Liver (tissue), 9 donors: ENCODE measurements around the gene ARHGEF4. TPM values are rescaled to one million over a fixed set of nuclear protein-coding genes. Genes with fewer than 3 reads are reported as not detected.

ENCODE experiments used
- DNase-seq: peaks from one replicate; pipeline ENCODE4 v3.0.0-alpha.2; 2017; ENCODE audit warnings: low spot score
- H3K27ac ChIP-seq, 2 donors: one replicate each; pipeline ENCODE4 v1.7.0; 2013; ENCODE audit warnings: inconsistent platforms in 2 of 2, low read length in 2 of 2, control low read depth in 1 of 2, low read depth in 1 of 2, mild to moderate bottlenecking in 1 of 2
- H3K27me3 ChIP-seq, 4 donors: one replicate each; pipeline versions ENCODE4 v1.6.1 to v1.7.0; 2013; ENCODE audit warnings: low read length in 3 of 4, inconsistent platforms in 1 of 4, mild to moderate bottlenecking in 1 of 4, moderate library complexity in 1 of 4; ENCODE audit not compliant: control insufficient read depth in 4 of 4, insufficient read depth in 4 of 4
- H3K36me3 ChIP-seq, 4 donors: one replicate each; pipeline versions ENCODE4 v1.6.1 to v1.7.0; 2013; ENCODE audit warnings: low read length in 3 of 4, mild to moderate bottlenecking in 3 of 4, low read depth in 1 of 4, moderate library complexity in 1 of 4; ENCODE audit not compliant: control insufficient read depth in 4 of 4, insufficient read depth in 3 of 4
- H3K4me1 ChIP-seq, 4 donors: one replicate each; pipeline versions ENCODE4 v1.6.1 to v1.7.0; 2013; ENCODE audit warnings: low read length in 3 of 4, mild to moderate bottlenecking in 3 of 4, moderate library complexity in 1 of 4; ENCODE audit not compliant: control insufficient read depth in 4 of 4, insufficient read depth in 4 of 4
- H3K4me3 ChIP-seq, 3 donors: one replicate each; pipeline versions ENCODE4 v1.6.1 to v1.7.0; 2013; ENCODE audit warnings: low read length in 3 of 3, control low read depth in 1 of 3, low read depth in 1 of 3, mild to moderate bottlenecking in 1 of 3
- H3K9ac ChIP-seq, 2 donors: one replicate each; pipeline ENCODE4 v1.7.0; 2013; ENCODE audit warnings: low read length in 2 of 2, mild to moderate bottlenecking in 2 of 2, moderate library complexity in 2 of 2, control low read depth in 1 of 2, low read depth in 1 of 2
- H3K9me3 ChIP-seq, 4 donors: one replicate each; pipeline versions ENCODE4 v1.6.1 to v1.7.0; 2013; ENCODE audit warnings: low read length in 3 of 4; ENCODE audit not compliant: control insufficient read depth in 4 of 4
- EGR1 ChIP-seq, 2 donors: IDR thresholded peaks; 2 replicates each; pipeline ENCODE4 v1.6.1; 2016 to 2018; ENCODE audit warnings: antibody characterized with exemption in 2 of 2, low read depth in 2 of 2
- FOXA1 ChIP-seq: IDR thresholded peaks from 2 replicates; pipeline ENCODE4 v1.6.1; 2016; ENCODE audit warnings: antibody characterized with exemption
- FOXA2 ChIP-seq: IDR thresholded peaks from 2 replicates; pipeline ENCODE4 v1.6.1; 2016; ENCODE audit warnings: antibody characterized with exemption
- HNF4A ChIP-seq, 2 donors: conservative IDR thresholded peaks; 2 replicates each; pipeline ENCODE4 v1.6.1; 2016; ENCODE audit warnings: antibody characterized with exemption in 2 of 2, mild to moderate bottlenecking in 2 of 2
- HNF4G ChIP-seq: IDR thresholded peaks from 2 replicates; pipeline ENCODE4 v1.6.1; 2016; ENCODE audit warnings: antibody characterized with exemption
- MAX ChIP-seq: IDR thresholded peaks from 2 replicates; pipeline ENCODE4 v1.6.1; 2016; ENCODE audit warnings: antibody characterized with exemption
- NR2F2 ChIP-seq: IDR thresholded peaks from 2 replicates; pipeline ENCODE4 v1.6.1; 2016; ENCODE audit warnings: antibody characterized with exemption
- RAD21 ChIP-seq, 2 donors: IDR thresholded peaks; 2 replicates each; pipeline ENCODE4 v1.6.1; 2016; ENCODE audit warnings: antibody characterized with exemption in 2 of 2, mild to moderate bottlenecking in 2 of 2
- REST ChIP-seq: IDR thresholded peaks from 2 replicates; pipeline ENCODE4 v1.6.1; 2016; ENCODE audit warnings: antibody characterized with exemption, mild to moderate bottlenecking
- RXRA ChIP-seq, 2 donors: IDR thresholded peaks; 2 replicates each; pipeline ENCODE4 v1.6.1; 2017 to 2018; ENCODE audit warnings: antibody characterized with exemption in 2 of 2, mild to moderate bottlenecking in 1 of 2
- SP1 ChIP-seq: IDR thresholded peaks from 2 replicates; pipeline ENCODE4 v1.6.1; 2018; ENCODE audit warnings: antibody characterized with exemption, mild to moderate bottlenecking
- TAF1 ChIP-seq: conservative IDR thresholded peaks from 2 replicates; pipeline ENCODE4 v1.6.1; 2016; ENCODE audit warnings: antibody characterized with exemption, mild to moderate bottlenecking
- YY1 ChIP-seq: IDR thresholded peaks from 2 replicates; pipeline ENCODE4 v1.6.1; 2016; ENCODE audit warnings: antibody characterized with exemption, mild to moderate bottlenecking
- WGBS: extraction: QIAGEN DNeasy Blood & Tissue Kit; methylation state at CpG from one replicate; pipeline ENCODE4 v1.1.7; 2013; 5-methylcytosine and 5-hydroxymethylcytosine counted together
- polyA plus RNA-seq, 2 donors: library from polyadenylated mRNA; stranded (reverse) in 1 of 2; unstranded in 1 of 2; fragments of 200-250 nt in 1 of 2; fragments of >200 nt in 1 of 2; fragmentation: Nextera tagmentation in 1 of 2; extraction: Ambion mirVana in 1 of 2; gene quantifications; one replicate each; pipeline versions ENCODE4 v1.2.1 to v1.2.3, GENCODE V29; 2013 to 2015
- total RNA-seq, 2 donors: library from RNA; depleted of rRNA; stranded (reverse); fragments of >200 nt; gene quantifications; one replicate each; pipeline ENCODE4 v1.2.3, GENCODE V29; 2014
- donor health status: healthy.
- donor health status: healthy.
- donor health status: healthy.
- donor health status: healthy.
- donor health status: healthy.

Gene ARHGEF4
- total and polyA plus RNA-seq, 4 donors = 0.08 TPM; not detected in 2

GRCh38 chr2:130819608-130820278 is 17.0 kb upstream of the ARHGEF4 start:
- Histone ChIP-seq H3K9ac (no peak overlapping the region), H3K9me3 (no peaks in the 10 kb centered on the region), H3K36me3 (no peaks in the 10 kb centered on the region), H3K27me3 (no peaks in the 10 kb centered on the region), H3K27ac (no peak overlapping the region), H3K4me1 (no peaks in the 10 kb centered on the region), H3K4me3 (no peak overlapping the region)
- TF ChIP-seq REST (no peak), HNF4G (no peak), FOXA2 (no peak), SP1 (no peak), HNF4A (conservative IDR thresholded peaks at IDR 0.05) (no peak), YY1 (no peak), RXRA (IDR thresholded peaks at IDR 0.05) (no peak)
- WGBS = 68% methylated on average over 12 of the region's 12 CpGs
- DNase-seq = no peak

- TF ChIP-seq RAD21 (IDR thresholded peaks at IDR 0.05) (no peak), HNF4A (conservative IDR thresholded peaks at IDR 0.05) (no peak), YY1 (no peak), NR2F2 (no peak), EGR1 (IDR thresholded peaks at IDR 0.05; ENCODE audit: low read depth in 2 of 2) (no peak), HNF4G (no peak), RXRA (IDR thresholded peaks at IDR 0.05) (no peak), FOXA1 (no peak), TAF1 (no peak)
- Histone ChIP-seq H3K9me3 (no peaks in the 10 kb centered on the region), H3K27ac (no peak overlapping the region), H3K4me1 (no peaks in the 10 kb centered on the region), H3K4me3 (no peak overlapping the region), H3K27me3 (no peaks in the 10 kb centered on the region), H3K9ac (no peak overlapping the region), H3K36me3 (no peaks in the 10 kb centered on the region)
- WGBS = 69% methylated on average over 16 of the region's 16 CpGs
- DNase-seq = no peak
These were observed 16.3 kb upstream of the ARHGEF4 start for GRCh38 chr2:130820279-130820861.

GRCh38 chr2:130821867-130822266 is 14.8 kb upstream of the ARHGEF4 start:
- WGBS = 80% methylated on average over 7 of the region's 8 CpGs
- no peak overlapping the region for H3K27ac ChIP-seq

More at GRCh38 chr2:130821867-130822266, 14.8 kb upstream of the ARHGEF4 start:
- Histone ChIP-seq H3K36me3 (no peaks in the 10 kb centered on the region), H3K4me1 (no peaks in the 10 kb centered on the region), H3K4me3 (no peak overlapping the region), H3K27me3 (no peaks in the 10 kb centered on the region), H3K9ac (no peak overlapping the region), H3K9me3 (no peaks in the 10 kb centered on the region)
- DNase-seq = no peak
- TF ChIP-seq HNF4A (conservative IDR thresholded peaks at IDR 0.05) = no peak
- TF ChIP-seq MAX = no peak
- TF ChIP-seq REST = no peak
- no peak for TF ChIP-seq FOXA1
- no peak for TF ChIP-seq YY1
